Glutamatergic neuron (in vitro differentiated cells): ENCODE measurements around the gene LIPF. TPM values are rescaled to one million over a fixed set of nuclear protein-coding genes. Genes with fewer than 3 reads are reported as not detected.
"Not testable (repeated sequence)": the region's sequence is repeated elsewhere in the genome, so short reads cannot be mapped to it uniquely, and the experiment has no call there.

Experiments
- DNase-seq: peaks from one replicate; pipeline ENCODE4 v3.0.0; 2022
- H3K27ac Mint-ChIP-seq: one replicate; pipeline ENCODE4 v1.8.0; 2020; ENCODE audit warnings: mild to moderate bottlenecking, mixed read lengths, inconsistent platforms; ENCODE audit not compliant: unreplicated experiment
- H3K27me3 Mint-ChIP-seq: one replicate; pipeline ENCODE4 v1.8.0; 2020; ENCODE audit warnings: mild to moderate bottlenecking, moderate library complexity, mixed read lengths, inconsistent platforms; ENCODE audit not compliant: unreplicated experiment
- H3K36me3 Mint-ChIP-seq: one replicate; pipeline ENCODE4 v1.8.0; 2020; ENCODE audit warnings: mild to moderate bottlenecking, mixed read lengths, inconsistent platforms; ENCODE audit not compliant: unreplicated experiment
- H3K4me1 Mint-ChIP-seq: one replicate; pipeline ENCODE4 v1.8.0; 2020; ENCODE audit warnings: mild to moderate bottlenecking, low read depth, mixed read lengths, inconsistent platforms; ENCODE audit not compliant: unreplicated experiment
- H3K4me3 Mint-ChIP-seq: one replicate; pipeline ENCODE4 v1.8.0; 2020; ENCODE audit warnings: mild to moderate bottlenecking, mixed read lengths, inconsistent platforms; ENCODE audit not compliant: unreplicated experiment
- H3K9me3 Mint-ChIP-seq: one replicate; pipeline ENCODE4 v1.8.0; 2020; ENCODE audit warnings: mild to moderate bottlenecking, moderate library complexity, mixed read lengths, inconsistent platforms; ENCODE audit not compliant: unreplicated experiment
- total RNA-seq: library from RNA; stranded (reverse); fragmentation: NEBNext Ultra II Directional; extraction: Animal tissue kit (Norgen Biotek cat#: 25700); gene quantifications from one replicate; pipeline ENCODE4 v1.2.1, GENCODE V29; 2021; ENCODE audit not compliant: unreplicated experiment
- TF ChIP-seq, protein P1 (sequence below): fragments of 200-600 bp; sonication (generic); IDR thresholded peaks from one replicate; pipeline ENCODE4 v1.5.0; 2021; ENCODE audit not compliant: partially characterized antibody, unreplicated experiment

LIPF gene
- total RNA-seq, 1 donor from 2014 or later, result not detected

DNA sequence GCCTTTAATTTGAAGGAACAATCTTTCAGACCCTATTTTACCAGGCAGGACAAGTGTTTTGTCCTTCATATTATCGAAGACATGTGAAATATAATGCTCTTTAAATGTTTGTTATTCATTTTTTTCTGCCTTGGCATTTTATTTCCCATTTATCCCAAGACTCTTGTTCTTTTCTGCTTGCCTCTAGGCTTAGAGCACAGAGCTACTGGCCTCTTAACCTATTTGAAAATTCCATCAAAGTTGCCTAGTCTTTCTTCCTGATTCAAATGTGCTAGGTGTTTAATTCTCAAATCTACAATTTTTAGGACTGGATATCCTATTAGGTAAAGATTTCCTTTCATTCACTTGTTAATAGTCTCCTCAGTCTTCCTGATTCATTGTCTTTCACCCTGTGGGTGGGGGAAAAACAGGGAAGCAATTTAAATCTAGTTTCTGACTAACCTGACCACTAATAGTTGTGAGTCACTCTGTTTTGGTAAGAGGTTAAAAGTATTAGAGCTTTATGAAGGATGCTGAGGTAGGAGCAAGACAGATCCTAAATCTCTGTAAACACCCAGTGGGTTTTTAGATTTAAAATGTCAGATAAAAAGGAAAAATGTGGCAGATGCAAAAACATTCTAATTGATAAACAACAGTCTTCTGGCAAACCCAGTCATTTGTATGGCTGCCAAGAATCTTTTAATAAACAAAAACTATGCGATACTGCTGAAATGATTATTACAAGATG is 43.4 kb downstream of the LIPF start:
- no peaks in the 10 kb centered on the region for H3K9me3 Mint-ChIP-seq
- DNase-seq, result no peak
- H3K27me3 Mint-ChIP-seq, result peaks cover 7% of the 10 kb centered on the region
- H3K36me3 Mint-ChIP-seq, result no peaks in the 10 kb centered on the region
- no peaks in the 10 kb centered on the region for H3K4me1 Mint-ChIP-seq
- H3K4me3 Mint-ChIP-seq, result no peak overlapping the region
- TF ChIP-seq, protein P1, sequence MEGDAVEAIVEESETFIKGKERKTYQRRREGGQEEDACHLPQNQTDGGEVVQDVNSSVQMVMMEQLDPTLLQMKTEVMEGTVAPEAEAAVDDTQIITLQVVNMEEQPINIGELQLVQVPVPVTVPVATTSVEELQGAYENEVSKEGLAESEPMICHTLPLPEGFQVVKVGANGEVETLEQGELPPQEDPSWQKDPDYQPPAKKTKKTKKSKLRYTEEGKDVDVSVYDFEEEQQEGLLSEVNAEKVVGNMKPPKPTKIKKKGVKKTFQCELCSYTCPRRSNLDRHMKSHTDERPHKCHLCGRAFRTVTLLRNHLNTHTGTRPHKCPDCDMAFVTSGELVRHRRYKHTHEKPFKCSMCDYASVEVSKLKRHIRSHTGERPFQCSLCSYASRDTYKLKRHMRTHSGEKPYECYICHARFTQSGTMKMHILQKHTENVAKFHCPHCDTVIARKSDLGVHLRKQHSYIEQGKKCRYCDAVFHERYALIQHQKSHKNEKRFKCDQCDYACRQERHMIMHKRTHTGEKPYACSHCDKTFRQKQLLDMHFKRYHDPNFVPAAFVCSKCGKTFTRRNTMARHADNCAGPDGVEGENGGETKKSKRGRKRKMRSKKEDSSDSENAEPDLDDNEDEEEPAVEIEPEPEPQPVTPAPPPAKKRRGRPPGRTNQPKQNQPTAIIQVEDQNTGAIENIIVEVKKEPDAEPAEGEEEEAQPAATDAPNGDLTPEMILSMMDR, result no peak
- no peak overlapping the region for H3K27ac Mint-ChIP-seq

- H3K4me1 Mint-ChIP-seq, result not testable (repeated sequence)
These were observed 45.1 kb downstream of the LIPF start for GRCh38 chr10:88709361-88709760.

GRCh38 chr10:88715517-88715916 is 51.3 kb downstream of the LIPF start:
- Mint-ChIP-seq H3K36me3 (no peaks in the 10 kb centered on the region), H3K4me1 (peaks cover 4% of the 10 kb centered on the region)

More at GRCh38 chr10:88709361-88709760, 45.1 kb downstream of the LIPF start:
- not testable (repeated sequence) for H3K9me3 Mint-ChIP-seq, H3K4me3 Mint-ChIP-seq, DNase-seq, H3K27me3 Mint-ChIP-seq, H3K27ac Mint-ChIP-seq, H3K36me3 Mint-ChIP-seq

DNA sequence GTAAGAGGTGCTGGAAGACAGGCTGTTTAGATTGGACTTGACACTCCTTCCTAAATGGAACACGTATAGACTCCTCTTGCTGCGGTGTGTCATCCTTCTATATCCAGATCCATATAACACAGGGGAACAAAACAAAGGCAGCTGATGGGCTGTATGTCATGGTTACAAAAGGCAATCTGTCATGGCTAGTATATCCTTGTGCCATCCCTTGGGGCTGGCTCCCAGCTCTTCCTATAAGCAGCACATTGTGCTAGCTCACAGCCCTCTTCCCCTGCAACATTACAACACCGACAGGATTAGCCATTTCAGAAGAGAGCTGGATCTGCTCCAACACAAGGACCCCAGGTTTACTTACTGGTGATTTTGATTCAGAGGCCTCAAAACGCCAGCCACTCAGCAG is 57.1 kb downstream of the LIPF start:
- Mint-ChIP-seq H3K9me3 (no peaks in the 10 kb centered on the region), H3K4me1 (peaks cover 12% of the 10 kb centered on the region)

More at GRCh38 chr10:88715517-88715916, 51.3 kb downstream of the LIPF start:
- Mint-ChIP-seq H3K4me3 (no peak overlapping the region), H3K9me3 (no peaks in the 10 kb centered on the region), H3K27ac (no peak overlapping the region), H3K27me3 (peaks cover 2% of the 10 kb centered on the region)
- TF ChIP-seq, protein P1, result no peak
- no peak for DNase-seq

GRCh38 chr10:88725798-88726197 is 61.6 kb downstream of the LIPF start:
- no peak overlapping the region for H3K4me3 Mint-ChIP-seq
- TF ChIP-seq, protein P1, result no peak
- H3K4me1 Mint-ChIP-seq, result peaks cover 8% of the 10 kb centered on the region
- no peaks in the 10 kb centered on the region for H3K36me3 Mint-ChIP-seq
- no peak overlapping the region for H3K27ac Mint-ChIP-seq
- no peak for DNase-seq
- no peaks in the 10 kb centered on the region for H3K27me3 Mint-ChIP-seq
- peaks cover 3% of the 10 kb centered on the region for H3K9me3 Mint-ChIP-seq

More for the DNA sequence above, 57.1 kb downstream of the LIPF start:
- DNase-seq, result peak; percentile 48
- Mint-ChIP-seq H3K27ac (peak overlapping the region; percentile 92), H3K27me3 (peaks cover 2% of the 10 kb centered on the region), H3K36me3 (no peaks in the 10 kb centered on the region), H3K4me3 (peak overlapping the region; percentile 62)
- TF ChIP-seq, protein P1, result no peak
